ENCODE measurements around the gene CABCOCO1.

CABCOCO1 gene

DNA sequence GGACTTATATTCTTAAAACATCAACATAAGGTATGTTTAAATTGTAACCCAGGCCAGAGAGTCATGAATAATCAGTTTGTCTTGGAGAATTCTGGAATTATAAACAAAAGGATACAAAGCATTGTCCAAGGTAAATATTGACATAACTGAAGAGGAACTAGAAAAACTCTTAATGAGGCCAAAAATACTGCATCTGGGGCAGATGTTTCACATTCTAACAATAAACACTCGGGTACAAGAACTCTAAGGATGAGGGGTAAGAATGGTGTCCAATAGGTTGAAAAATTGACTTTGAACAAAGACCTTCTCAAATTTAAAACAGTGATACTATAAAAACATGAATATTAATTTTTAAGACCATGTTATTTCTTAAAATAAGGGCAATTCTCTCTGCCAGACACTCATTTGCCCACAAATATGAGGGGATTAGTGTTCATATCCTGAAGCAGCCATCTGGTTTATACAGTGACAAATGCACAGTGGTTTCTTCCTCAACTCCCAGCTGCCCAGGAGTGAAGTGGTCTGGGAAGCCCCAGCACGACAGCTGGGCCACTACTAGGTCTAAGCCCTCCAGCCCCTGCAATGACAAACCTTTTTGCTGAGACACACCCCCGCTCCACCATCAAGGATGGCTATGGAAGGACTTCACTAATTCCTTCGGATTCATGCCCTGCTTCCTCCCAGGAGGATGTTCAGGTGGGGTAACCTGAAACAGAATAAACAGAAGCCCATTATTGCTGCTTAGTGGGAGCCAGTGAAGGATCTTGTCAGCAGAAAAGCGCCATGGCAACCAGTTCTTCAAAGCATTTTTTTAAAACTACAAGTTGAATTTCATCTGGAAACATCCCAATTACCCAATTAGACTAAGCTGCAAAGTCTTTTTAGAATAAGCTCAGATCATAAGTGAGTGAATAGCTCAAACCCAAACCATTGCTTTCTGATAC is 131.3 kb downstream of the CABCOCO1 start:
- no peak overlapping the region for H3K27ac ChIP-seq (ENCODE audit: low read length)
- H3K4me2 ChIP-seq (ENCODE audit: low read length), result no peak overlapping the region
- no peaks in the 10 kb centered on the region for H3K9me3 ChIP-seq (ENCODE audit: insufficient read depth, low read length)
- no peaks in the 10 kb centered on the region for H4K20me1 ChIP-seq (ENCODE audit: insufficient read depth, low read length)
- no peak overlapping the region for H2AFZ ChIP-seq (ENCODE audit: low read depth, low read length)
- no peak overlapping the region for H3K4me3 ChIP-seq (ENCODE audit: low read length)
- H3K4me1 ChIP-seq (ENCODE audit: low read length), result no peaks in the 10 kb centered on the region
- TF ChIP-seq, protein P1, sequence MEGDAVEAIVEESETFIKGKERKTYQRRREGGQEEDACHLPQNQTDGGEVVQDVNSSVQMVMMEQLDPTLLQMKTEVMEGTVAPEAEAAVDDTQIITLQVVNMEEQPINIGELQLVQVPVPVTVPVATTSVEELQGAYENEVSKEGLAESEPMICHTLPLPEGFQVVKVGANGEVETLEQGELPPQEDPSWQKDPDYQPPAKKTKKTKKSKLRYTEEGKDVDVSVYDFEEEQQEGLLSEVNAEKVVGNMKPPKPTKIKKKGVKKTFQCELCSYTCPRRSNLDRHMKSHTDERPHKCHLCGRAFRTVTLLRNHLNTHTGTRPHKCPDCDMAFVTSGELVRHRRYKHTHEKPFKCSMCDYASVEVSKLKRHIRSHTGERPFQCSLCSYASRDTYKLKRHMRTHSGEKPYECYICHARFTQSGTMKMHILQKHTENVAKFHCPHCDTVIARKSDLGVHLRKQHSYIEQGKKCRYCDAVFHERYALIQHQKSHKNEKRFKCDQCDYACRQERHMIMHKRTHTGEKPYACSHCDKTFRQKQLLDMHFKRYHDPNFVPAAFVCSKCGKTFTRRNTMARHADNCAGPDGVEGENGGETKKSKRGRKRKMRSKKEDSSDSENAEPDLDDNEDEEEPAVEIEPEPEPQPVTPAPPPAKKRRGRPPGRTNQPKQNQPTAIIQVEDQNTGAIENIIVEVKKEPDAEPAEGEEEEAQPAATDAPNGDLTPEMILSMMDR (IDR thresholded peaks at IDR 0.05; ENCODE audit: low read depth, low read length), result no peak
- no peak for TF ChIP-seq EZH2phosphoT487 (IDR thresholded peaks at IDR 0.05; ENCODE audit: low read depth)
- H3K9ac ChIP-seq (ENCODE audit: low read length), result no peak overlapping the region
- H3K79me2 ChIP-seq (ENCODE audit: low read length), result no peaks in the 10 kb centered on the region
- no peaks in the 10 kb centered on the region for H3K27me3 ChIP-seq (ENCODE audit: low read depth, low read length)
- H3K36me3 ChIP-seq (replicated peaks; ENCODE audit: low read depth, low read length), result no peaks in the 10 kb centered on the region

DNA sequence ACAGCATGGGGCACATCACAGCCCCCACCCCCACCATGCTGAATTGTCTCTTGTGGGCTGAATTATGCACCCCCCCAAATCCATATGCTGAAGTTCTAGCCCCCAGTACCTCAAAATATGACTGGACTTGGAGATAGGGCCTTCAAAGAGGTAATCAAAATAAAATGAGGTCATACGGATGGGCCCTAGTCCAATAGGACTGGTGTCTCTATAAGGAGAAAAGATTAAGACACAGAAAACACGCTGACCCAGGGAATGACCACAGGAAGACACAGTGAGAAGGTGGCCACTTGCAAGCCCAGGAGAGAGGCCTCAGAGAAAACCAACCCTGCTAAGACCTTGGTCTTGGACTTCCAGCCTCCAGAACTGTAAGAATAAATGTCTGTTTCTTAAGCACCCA is 132.4 kb downstream of the CABCOCO1 start:
- H3K27me3 ChIP-seq (ENCODE audit: low read depth, low read length), result no peaks in the 10 kb centered on the region
- no peak for TF ChIP-seq EZH2phosphoT487 (IDR thresholded peaks at IDR 0.05; ENCODE audit: low read depth)
- TF ChIP-seq, protein P1 (IDR thresholded peaks at IDR 0.05; ENCODE audit: low read depth, low read length), result no peak
- no peaks in the 10 kb centered on the region for H3K79me2 ChIP-seq (ENCODE audit: low read length)
- H3K4me1 ChIP-seq (ENCODE audit: low read length), result no peaks in the 10 kb centered on the region
- no peak overlapping the region for H2AFZ ChIP-seq (ENCODE audit: low read depth, low read length)
- H3K36me3 ChIP-seq (replicated peaks; ENCODE audit: low read depth, low read length), result no peaks in the 10 kb centered on the region
- H3K9me3 ChIP-seq (ENCODE audit: insufficient read depth, low read length), result no peaks in the 10 kb centered on the region
- H3K4me2 ChIP-seq (ENCODE audit: low read length), result no peak overlapping the region
- H4K20me1 ChIP-seq (ENCODE audit: insufficient read depth, low read length), result no peaks in the 10 kb centered on the region
- H3K4me3 ChIP-seq (ENCODE audit: low read length), result no peak overlapping the region
- H3K27ac ChIP-seq (ENCODE audit: low read length), result no peak overlapping the region
- H3K9ac ChIP-seq (ENCODE audit: low read length), result no peak overlapping the region

DNA sequence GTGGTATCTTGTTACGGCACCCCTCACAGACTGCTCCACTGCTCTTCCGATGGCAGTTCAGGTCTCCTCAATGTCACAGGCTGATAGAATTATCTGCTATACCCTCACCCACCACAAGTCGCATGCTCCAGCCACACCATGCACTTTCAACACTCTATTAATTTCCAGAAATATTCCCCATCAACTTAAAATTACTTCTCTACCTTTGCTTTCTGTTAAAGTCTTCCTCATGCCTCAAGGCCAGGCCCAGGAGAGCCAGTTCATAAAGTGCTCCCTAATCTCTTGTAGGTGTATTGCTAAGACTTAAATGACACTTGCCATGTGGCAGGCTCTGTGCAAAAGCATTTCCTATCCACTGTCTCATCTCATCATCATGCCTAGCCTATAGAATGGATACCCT is 132.8 kb downstream of the CABCOCO1 start:
- Histone ChIP-seq H4K20me1 (ENCODE audit: insufficient read depth, low read length) (no peaks in the 10 kb centered on the region), H3K4me3 (ENCODE audit: low read length) (no peak overlapping the region), H3K27me3 (ENCODE audit: low read depth, low read length) (no peaks in the 10 kb centered on the region), H3K79me2 (ENCODE audit: low read length) (no peaks in the 10 kb centered on the region), H3K9me3 (ENCODE audit: insufficient read depth, low read length) (no peaks in the 10 kb centered on the region), H3K4me2 (ENCODE audit: low read length) (no peak overlapping the region), H2AFZ (ENCODE audit: low read depth, low read length) (no peak overlapping the region), H3K4me1 (ENCODE audit: low read length) (no peaks in the 10 kb centered on the region), H3K36me3 (replicated peaks; ENCODE audit: low read depth, low read length) (no peaks in the 10 kb centered on the region), H3K27ac (ENCODE audit: low read length) (no peak overlapping the region), H3K9ac (ENCODE audit: low read length) (no peak overlapping the region)
- no peak for TF ChIP-seq EZH2phosphoT487 (IDR thresholded peaks at IDR 0.05; ENCODE audit: low read depth)
- TF ChIP-seq, protein P1 (IDR thresholded peaks at IDR 0.05; ENCODE audit: low read depth, low read length), result peak; percentile 15; the same call in 1 of the 2 replicates

DNA sequence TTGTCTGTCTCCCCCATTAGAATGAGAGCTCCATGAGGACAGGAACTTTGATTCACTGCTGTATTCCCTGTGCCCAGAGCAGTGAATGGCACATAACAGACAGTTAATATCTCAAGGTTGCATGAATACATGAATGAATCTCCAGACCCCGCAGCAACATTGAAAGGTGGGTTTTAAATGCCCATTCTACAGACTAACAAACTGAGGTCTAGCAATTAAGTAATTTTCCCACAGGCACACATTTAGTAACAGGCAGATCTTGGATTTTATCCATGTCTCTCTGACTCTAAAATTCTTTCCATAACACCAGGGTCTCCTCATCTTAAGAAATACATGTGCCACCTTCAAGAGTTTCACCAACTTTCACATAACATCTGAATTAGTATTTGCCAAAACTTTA is 134.1 kb downstream of the CABCOCO1 start:
- H3K27me3 ChIP-seq (ENCODE audit: low read depth, low read length), result no peaks in the 10 kb centered on the region
- no peak overlapping the region for H2AFZ ChIP-seq (ENCODE audit: low read depth, low read length)
- no peaks in the 10 kb centered on the region for H3K36me3 ChIP-seq (replicated peaks; ENCODE audit: low read depth, low read length)
- TF ChIP-seq EZH2phosphoT487 (IDR thresholded peaks at IDR 0.05; ENCODE audit: low read depth), result no peak
- TF ChIP-seq, protein P1 (IDR thresholded peaks at IDR 0.05; ENCODE audit: low read depth, low read length), result no peak
- H3K9me3 ChIP-seq (ENCODE audit: insufficient read depth, low read length), result no peaks in the 10 kb centered on the region
- H3K4me1 ChIP-seq (ENCODE audit: low read length), result no peaks in the 10 kb centered on the region
- H4K20me1 ChIP-seq (ENCODE audit: insufficient read depth, low read length), result no peaks in the 10 kb centered on the region
- no peak overlapping the region for H3K4me3 ChIP-seq (ENCODE audit: low read length)
- no peaks in the 10 kb centered on the region for H3K79me2 ChIP-seq (ENCODE audit: low read length)
- no peak overlapping the region for H3K9ac ChIP-seq (ENCODE audit: low read length)
- H3K4me2 ChIP-seq (ENCODE audit: low read length), result no peak overlapping the region
- no peak overlapping the region for H3K27ac ChIP-seq (ENCODE audit: low read length)
